RPMI8226 (cell line): ENCODE measurements around the gene NCOA1.
"Not testable (repeated sequence)": the region's sequence is repeated elsewhere in the genome, so short reads cannot be mapped to it uniquely, and the experiment has no call there.

ENCODE experiments used
- DNase-seq: peaks from one replicate; pipeline ENCODE4 v3.0.0-alpha.2; 2015

Gene NCOA1

GRCh38 chr2:24509425-24509824, 18.4 kb downstream of the NCOA1 start:
- DNase-seq, result no peak

DNA sequence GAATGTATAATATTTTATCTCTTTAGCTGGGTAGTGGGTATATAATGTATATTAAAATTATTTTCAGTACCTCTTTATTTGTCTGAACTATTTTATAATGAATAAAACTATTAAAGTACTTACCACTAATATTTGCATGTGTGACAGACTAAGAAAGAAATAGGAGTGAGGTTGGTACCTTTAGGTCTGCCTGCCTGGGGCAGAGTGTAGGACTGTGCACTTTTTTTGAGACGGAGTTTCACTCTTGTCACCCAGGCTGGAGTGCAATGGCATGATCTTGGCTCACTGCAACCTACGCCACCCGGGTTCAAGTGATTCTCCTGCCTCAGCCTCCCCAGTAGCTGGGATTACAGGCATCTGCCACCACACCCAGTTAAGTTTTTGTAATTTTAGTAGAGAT, 18.8 kb downstream of the NCOA1 start:
- no peak for DNase-seq

DNA sequence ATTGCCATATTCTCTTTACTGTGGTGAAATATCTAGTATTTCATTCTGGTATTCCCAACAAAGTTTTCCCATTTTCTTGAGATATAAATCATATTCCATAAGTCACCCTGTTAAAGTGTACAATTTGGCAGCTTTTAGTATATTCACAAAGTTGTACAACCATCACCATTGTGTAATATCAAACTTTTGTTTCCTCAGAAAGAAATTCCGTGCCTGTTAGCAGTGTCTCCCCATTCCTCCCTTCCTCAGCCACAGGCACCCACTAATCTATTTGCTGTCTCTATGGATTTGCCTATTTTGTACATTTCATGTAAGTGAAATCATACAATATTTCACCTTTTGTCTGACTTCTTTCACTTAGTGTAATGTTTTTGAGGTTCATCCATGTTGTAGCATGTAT, 19.7 kb downstream of the NCOA1 start:
- no peak for DNase-seq

DNA sequence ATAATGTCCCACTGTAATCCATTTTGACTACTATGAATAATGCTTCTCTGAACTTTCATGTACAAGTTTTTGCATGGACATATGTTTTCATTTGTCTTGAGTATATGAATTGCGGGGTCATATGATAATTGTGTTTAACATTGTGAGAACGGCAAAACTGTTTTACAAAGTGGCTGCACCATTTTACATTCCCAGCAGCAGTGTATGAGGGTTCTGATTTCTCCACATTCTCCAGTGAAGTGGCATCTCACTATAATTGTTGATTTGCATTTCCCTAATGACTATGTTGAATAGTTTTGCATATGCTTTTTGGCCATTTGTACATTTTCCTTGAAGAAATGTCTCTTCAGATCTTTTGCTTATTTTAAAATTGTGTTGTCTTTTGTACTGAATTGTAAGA, 20.1 kb downstream of the NCOA1 start:
- no peak for DNase-seq

- DNase-seq, result no peak
Observed at GRCh38 chr2:24511894-24512293, 20.8 kb downstream of the NCOA1 start.

GRCh38 chr2:24512404-24512803, 21.4 kb downstream of the NCOA1 start:
- no peak for DNase-seq

GRCh38 chr2:24512831-24513230, 21.8 kb downstream of the NCOA1 start:
- no peak for DNase-seq

- no peak for DNase-seq
Observed at GRCh38 chr2:24513281-24514071, 22.4 kb downstream of the NCOA1 start.

DNA sequence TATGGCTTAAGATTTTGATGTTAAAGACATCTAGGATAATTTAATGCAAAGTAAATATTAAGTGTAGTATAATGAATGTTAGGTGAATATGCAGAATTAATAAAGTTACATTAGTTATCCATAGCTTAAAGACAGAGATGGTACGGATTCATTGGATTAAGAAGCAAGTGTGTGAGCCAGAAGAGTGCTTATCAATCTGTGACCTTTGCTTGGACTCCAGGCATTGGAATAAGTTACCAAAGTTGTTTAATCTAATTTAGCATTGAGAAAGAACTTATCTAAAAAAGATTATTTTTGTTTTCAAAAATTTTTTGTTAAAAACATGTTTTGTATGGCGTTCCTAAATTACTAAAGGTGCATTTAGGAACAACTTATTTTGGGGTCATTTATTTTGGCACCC, 23.8 kb downstream of the NCOA1 start:
- DNase-seq, result no peak

DNA sequence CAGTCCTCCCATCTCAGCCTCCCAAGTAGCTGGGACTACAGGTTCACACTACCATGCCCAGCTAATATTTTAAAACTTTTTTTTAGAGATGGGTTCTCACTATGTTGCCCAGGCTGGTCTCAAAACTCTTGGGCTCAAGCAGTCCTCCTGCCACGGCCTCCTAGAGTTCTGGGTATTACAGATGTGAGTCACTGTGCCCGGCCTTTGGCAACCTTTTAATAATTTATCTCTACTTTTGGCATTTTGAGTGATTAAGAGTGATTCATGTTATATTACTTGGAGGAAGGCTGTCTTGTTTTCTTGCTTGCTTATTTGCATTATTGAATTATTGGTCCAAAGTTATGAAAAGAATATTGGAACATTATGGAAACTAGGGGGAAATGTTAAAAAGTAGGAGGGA, 24.3 kb downstream of the NCOA1 start:
- no peak for DNase-seq

DNA sequence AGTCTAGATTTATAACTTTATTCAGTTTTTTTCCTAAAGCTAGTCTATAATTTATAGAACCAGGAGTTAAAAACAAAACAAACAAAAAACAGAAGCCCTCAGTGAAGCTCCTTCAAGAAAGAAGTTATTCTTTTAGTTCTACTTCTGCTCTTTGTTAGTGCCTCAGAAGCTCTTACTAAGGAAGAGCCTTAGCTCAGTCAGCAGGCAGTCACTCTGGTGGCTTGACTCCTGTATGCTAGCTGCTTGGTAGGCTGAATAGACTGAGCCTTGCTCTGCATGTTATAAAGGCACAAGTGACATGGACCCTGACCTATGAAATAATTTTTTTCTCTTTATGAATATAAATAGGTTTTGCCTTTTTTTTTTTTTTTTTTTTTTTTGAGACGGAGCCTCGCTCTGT, 24.8 kb downstream of the NCOA1 start:
- no peak for DNase-seq

GRCh38 chr2:24517247-24517646, 26.2 kb downstream of the NCOA1 start:
- DNase-seq, result no peak

DNA sequence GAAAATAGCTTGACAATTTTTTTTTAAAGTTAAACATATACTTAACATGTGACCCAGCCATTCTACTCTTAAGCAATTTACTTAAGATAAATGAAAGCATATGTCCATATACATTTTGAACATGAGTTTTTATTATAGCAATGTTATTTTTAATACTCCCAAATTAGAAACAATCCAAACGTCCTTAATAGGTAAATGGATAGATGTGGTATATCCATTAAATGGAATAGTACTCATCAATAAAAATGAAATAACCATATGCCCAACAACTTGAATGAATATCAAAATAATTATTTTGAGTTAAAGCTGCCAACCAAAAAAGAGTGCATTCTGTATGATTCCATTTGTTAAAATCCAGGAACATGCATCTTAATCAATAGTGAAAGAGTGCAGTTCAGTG, 29.1 kb downstream of the NCOA1 start:
- no peak for DNase-seq

- DNase-seq, result no peak
Observed at GRCh38 chr2:24521162-24521857, 30.3 kb downstream of the NCOA1 start.

DNA sequence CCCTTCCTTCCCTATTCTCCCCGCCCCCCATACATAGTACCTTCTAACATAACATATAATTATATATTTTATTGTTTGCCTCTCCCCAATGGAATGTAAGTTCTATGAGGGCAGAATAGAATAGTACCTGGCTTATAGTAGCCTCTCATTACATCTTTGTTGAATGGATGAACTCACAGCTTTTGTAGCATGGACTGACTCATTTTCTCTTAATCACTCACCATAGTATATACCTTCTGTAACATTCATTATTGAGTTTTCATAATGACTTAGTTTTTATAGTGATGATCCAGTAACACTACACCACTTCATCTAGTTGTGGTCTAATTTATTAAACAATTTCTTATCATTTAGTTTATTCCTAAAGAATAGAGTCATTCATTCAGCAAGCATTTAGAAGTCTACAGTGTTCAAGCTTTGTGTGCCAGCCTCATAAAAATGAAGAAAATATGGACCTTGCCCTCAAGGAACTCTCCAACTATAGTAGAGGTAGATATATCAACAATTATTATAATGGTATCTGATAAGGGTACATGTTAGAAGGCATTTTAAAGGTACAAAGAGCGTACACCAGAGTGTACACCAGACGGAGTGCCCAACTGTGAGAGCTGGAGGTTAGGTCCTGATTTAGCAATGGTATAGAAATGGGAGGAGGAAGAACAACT, 31.1 kb downstream of the NCOA1 start:
- DNase-seq, result no peak

DNA sequence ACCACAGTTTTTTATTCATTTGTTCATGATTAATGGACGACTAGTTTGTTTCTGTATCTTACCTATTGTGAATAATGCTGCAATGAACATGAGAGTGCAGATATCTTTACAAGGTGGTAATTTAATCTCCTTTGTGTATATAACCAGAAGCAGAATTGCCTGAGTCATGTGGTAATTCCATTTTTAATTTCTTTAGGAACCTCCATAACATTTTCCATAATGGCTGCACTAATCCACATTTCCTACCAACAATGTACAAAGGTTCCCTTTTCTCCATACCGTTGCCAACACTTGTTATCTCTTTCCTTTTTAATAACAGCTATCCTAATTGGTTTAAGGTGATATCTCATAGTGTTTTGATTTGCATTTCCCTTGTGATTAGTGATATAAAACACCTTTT, 36.5 kb downstream of the NCOA1 start:
- no peak for DNase-seq

- DNase-seq, result no peak
Observed at GRCh38 chr2:24530796-24531195, 39.7 kb downstream of the NCOA1 start.

GRCh38 chr2:24531610-24532009, 40.6 kb downstream of the NCOA1 start:
- not testable (repeated sequence) for DNase-seq

DNA sequence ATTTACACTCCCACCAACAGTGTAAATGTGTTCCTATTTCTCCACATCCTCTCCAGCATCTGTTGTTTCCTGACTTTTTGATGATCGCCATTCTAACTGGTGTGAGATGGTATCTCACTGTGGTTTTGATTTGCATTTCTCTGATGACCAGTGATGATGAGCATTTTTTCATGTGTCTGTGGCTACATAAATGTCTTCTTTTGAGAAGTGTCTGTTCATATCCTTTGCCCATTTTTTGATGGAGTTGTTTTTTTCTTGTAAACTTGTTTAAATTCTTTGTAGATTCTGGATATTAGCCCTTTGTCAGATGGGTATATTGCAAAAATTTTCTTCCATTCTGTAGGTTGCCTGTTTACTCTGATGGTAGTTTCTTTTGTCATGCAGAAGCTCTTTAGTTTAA, 41.0 kb downstream of the NCOA1 start:
- DNase-seq, result not testable (repeated sequence)

- DNase-seq, result not testable (repeated sequence)
Observed at GRCh38 chr2:24533574-24533973, 42.5 kb downstream of the NCOA1 start.

- no peak for DNase-seq
Observed at GRCh38 chr2:24538720-24539119, 47.7 kb downstream of the NCOA1 start.

DNA sequence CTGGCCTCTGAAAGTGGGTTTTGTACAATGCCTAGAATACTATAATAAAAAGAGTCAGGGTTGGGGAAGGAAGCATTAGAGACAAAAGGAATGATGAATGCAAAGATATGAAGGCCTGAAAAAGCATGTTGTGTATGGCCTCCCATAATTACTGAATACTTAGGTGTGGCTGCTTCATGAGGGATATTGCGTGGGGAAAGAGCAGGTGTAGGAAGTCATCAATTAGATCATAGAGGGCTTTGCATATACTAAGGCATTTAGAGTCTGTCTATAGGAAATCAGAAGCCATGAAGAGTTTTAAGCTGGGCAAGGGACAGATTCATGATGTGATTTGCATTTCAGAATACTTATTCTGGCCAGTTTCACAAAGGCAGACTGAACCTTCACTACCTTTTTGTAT, 48.2 kb downstream of the NCOA1 start:
- no peak for DNase-seq

DNA sequence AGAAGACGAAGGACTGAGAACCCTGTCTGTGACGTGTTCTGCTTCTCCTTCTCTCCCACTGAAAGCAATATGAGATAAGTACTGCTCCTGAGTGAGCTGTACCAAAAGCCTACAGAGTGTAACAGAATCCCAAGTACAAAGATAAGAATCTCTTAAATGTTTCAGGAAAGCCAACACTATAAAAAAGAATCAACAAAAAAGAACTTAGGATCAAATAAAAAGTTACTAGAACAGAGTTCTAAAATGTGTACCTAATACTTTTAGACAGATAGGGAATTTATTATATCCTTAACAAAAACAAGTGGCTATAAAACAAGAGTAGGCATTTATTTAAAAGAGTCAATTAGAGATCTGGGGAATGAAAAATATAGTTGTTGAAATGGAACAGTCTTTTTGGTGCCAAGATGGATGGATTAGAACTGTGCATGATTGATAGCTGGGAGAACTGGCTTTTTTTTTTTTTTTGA, 49.0 kb downstream of the NCOA1 start:
- DNase-seq, result no peak

GRCh38 chr2:24541621-24542020, 50.6 kb downstream of the NCOA1 start:
- DNase-seq, result no peak
